Fibroblast of lung (primary cell): ENCODE results near the gene AACS. TPM values are rescaled to one million over a fixed set of nuclear protein-coding genes. Genes with fewer than 3 reads are reported as not detected.
"Not testable (repeated sequence)": the region's sequence is repeated elsewhere in the genome, so short reads cannot be mapped to it uniquely, and the experiment has no call there.

Source experiments
- DNase-seq, 2 donors: peaks; one replicate each; pipeline versions ENCODE4 v3.0.0 to v3.0.0-alpha.2; 2010; ENCODE audit warnings: low read depth in 2 of 2
- H2AFZ ChIP-seq: 2 replicates; pipeline ENCODE4 v1.5.1; 2012; ENCODE audit warnings: low read length, control low read depth, inconsistent platforms
- H3K27ac ChIP-seq: 2 replicates; pipeline ENCODE4 v1.5.1; 2011; ENCODE audit warnings: low read length, control low read depth; ENCODE audit not compliant: insufficient read depth
- H3K27me3 ChIP-seq: 2 replicates; pipeline ENCODE4 v1.5.1; 2011; ENCODE audit warnings: mild to moderate bottlenecking, low read length; ENCODE audit not compliant: control insufficient read depth, insufficient read depth
- H3K36me3 ChIP-seq: 2 replicates; pipeline ENCODE4 v1.5.1; 2011; ENCODE audit warnings: low read length; ENCODE audit not compliant: control insufficient read depth, insufficient read depth
- H3K4me1 ChIP-seq: 2 replicates; pipeline ENCODE4 v1.5.1; 2011; ENCODE audit warnings: low read length; ENCODE audit not compliant: control insufficient read depth, insufficient read depth; ENCODE audit errors: extremely low read depth
- H3K4me2 ChIP-seq: 2 replicates; pipeline ENCODE4 v1.5.1; 2011; ENCODE audit warnings: low read length, control low read depth; ENCODE audit not compliant: insufficient read depth; ENCODE audit errors: extremely low read depth
- H3K4me3 ChIP-seq, 4 experiments: fragments of 200-600 bp in 1 of 4; sonication (generic) in 1 of 4; replicated peaks in 1 of 4; 2 replicates each; pipeline ENCODE4 v1.5.1; 2011 to 2016; ENCODE audit warnings: low read length in 4 of 4, low read depth in 3 of 4, mild to moderate bottlenecking in 3 of 4, control low read depth in 2 of 4, inconsistent platforms in 1 of 4, mixed read lengths in 1 of 4; ENCODE audit not compliant: insufficient read depth in 1 of 4; ENCODE audit errors: control extremely low read depth in 1 of 4
- H3K79me2 ChIP-seq: 2 replicates; pipeline ENCODE4 v1.5.1; 2012; ENCODE audit warnings: mild to moderate bottlenecking, low read length, inconsistent platforms; ENCODE audit not compliant: control insufficient read depth, insufficient read depth
- H3K9ac ChIP-seq: 2 replicates; pipeline ENCODE4 v1.5.1; 2011; ENCODE audit warnings: mild to moderate bottlenecking, low read length, control low read depth; ENCODE audit not compliant: insufficient read depth
- H3K9me3 ChIP-seq: 2 replicates; pipeline ENCODE4 v1.5.1; 2012; ENCODE audit warnings: low read depth, low read length; ENCODE audit not compliant: control insufficient read depth, insufficient read depth
- H4K20me1 ChIP-seq: 2 replicates; pipeline ENCODE4 v1.5.1; 2011; ENCODE audit warnings: low read length; ENCODE audit not compliant: control insufficient read depth, insufficient read depth; ENCODE audit errors: extremely low read depth
- CTCF ChIP-seq, 2 donors: IDR thresholded peaks in 1 of 2; conservative IDR thresholded peaks in 1 of 2; 1 replicate in 1 of 2; 2 replicates in 1 of 2; pipeline ENCODE4 v1.5.1; 2011 to 2012; ENCODE audit warnings: low read length in 2 of 2, control low read depth in 1 of 2, inconsistent platforms in 1 of 2, low read depth in 1 of 2, mild to moderate bottlenecking in 1 of 2
- EZH2 ChIP-seq: IDR thresholded peaks from 2 replicates; pipeline ENCODE4 v1.5.1; 2012; ENCODE audit warnings: low read length, control low read depth, mild to moderate bottlenecking; ENCODE audit errors: missing control alignments
- polyA plus RNA-seq, 2 donors: library from polyadenylated mRNA; depleted of rRNA in 1 of 2; stranded (reverse) in 1 of 2; unstranded in 1 of 2; fragments of >200 nt; gene quantifications; 2 replicates each; pipeline ENCODE4 v1.2.1, GENCODE V29; 2011 to 2012; ENCODE audit warnings: missing spikeins in 1 of 2
- total RNA-seq: library from RNA; depleted of rRNA; stranded (reverse); fragments of >200 nt; gene quantifications from 2 replicates; pipeline ENCODE4 v1.2.1, GENCODE V29; 2014

Gene AACS
- total and polyA plus RNA-seq, 2 donors (not counting 1 experiment from before 2014, with no cell fraction given), result 24.7 to 31.5 TPM

DNA sequence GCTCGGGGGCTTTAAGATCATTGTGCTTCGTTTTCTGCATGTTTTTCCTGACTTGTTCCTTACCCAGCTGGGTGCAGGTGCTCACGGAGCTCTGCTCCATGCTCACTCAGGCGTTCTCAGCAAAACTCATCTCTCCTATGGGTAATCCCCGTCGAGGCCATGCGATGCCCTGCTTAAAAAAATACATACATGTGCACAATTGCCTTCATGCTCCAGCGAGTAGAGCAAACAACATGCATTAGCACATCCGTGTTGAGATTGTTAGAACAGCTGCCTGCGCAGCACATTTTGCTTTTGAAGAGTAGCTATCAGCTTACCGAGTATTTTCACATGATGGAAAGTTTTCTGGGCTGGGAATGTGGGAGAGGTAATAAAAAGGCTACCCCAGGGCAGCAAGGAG lies 16.2 kb downstream of the AACS start:
- Histone ChIP-seq H3K9me3 (no peaks in the 10 kb centered on the region), H3K79me2 (no peaks in the 10 kb centered on the region), H4K20me1 (no peaks in the 10 kb centered on the region), H3K9ac (no peak overlapping the region), H2AFZ (no peak overlapping the region), H3K27ac (no peak overlapping the region), H3K4me3 (no peak overlapping the region), H3K4me1 (no peaks in the 10 kb centered on the region), H3K27me3 (no peaks in the 10 kb centered on the region), H3K36me3 (peaks cover 8% of the 10 kb centered on the region), H3K4me2 (no peak overlapping the region)
- no peak for TF ChIP-seq EZH2
- no peak for TF ChIP-seq CTCF (conservative IDR thresholded peaks at IDR 0.05 in 1 of 2, IDR thresholded peaks at IDR 0.05 in 1 of 2; ENCODE audit: low read depth in 1 of 2, low read length in 2 of 2)
- no peak for DNase-seq

GRCh38 chr12:125083072-125083471 lies 17.8 kb downstream of the AACS start:
- Histone ChIP-seq H2AFZ (no peak overlapping the region), H3K4me2 (no peak overlapping the region), H3K27me3 (no peaks in the 10 kb centered on the region), H3K4me1 (no peaks in the 10 kb centered on the region), H3K36me3 (peaks cover 9% of the 10 kb centered on the region), H4K20me1 (no peaks in the 10 kb centered on the region), H3K79me2 (no peaks in the 10 kb centered on the region), H3K9ac (no peak overlapping the region), H3K4me3 (no peak overlapping the region), H3K27ac (no peak overlapping the region), H3K9me3 (no peaks in the 10 kb centered on the region)
- no peak for TF ChIP-seq CTCF (conservative IDR thresholded peaks at IDR 0.05 in 1 of 2, IDR thresholded peaks at IDR 0.05 in 1 of 2; ENCODE audit: low read depth in 1 of 2, low read length in 2 of 2)
- no peak for TF ChIP-seq EZH2
- DNase-seq, result no peak

GRCh38 chr12:125088199-125088598 lies 23.0 kb downstream of the AACS start:
- not testable (repeated sequence) for H3K79me2 ChIP-seq, H4K20me1 ChIP-seq, H3K27ac ChIP-seq, H3K27me3 ChIP-seq, DNase-seq, H3K4me2 ChIP-seq, H3K4me1 ChIP-seq, H3K4me3 ChIP-seq, H2AFZ ChIP-seq, H3K9me3 ChIP-seq, H3K9ac ChIP-seq
- peaks cover 17% of the 10 kb centered on the region for H3K36me3 ChIP-seq
